OCI-LY7 (cell line): Measurements from ENCODE around the gene RSRC2.

Source experiments
- EZH2phosphoT487 ChIP-seq: fragments of 200-600 bp; sonication (generic); IDR thresholded peaks from 2 replicates; pipeline ENCODE4 v1.6.1; 2018; ENCODE audit warnings: low read depth, borderline replicate concordance, mild to moderate bottlenecking, mixed run types, antibody characterized with exemption, low read length, moderate library complexity, mixed read lengths
- TF ChIP-seq, protein P1 (sequence below): fragments of 200-600 bp; sonication (generic); conservative IDR thresholded peaks from 2 replicates; pipeline ENCODE4 v1.5.1; 2014; ENCODE audit warnings: mild to moderate bottlenecking, antibody characterized with exemption, low read length, moderate library complexity, mixed read lengths

DNA sequence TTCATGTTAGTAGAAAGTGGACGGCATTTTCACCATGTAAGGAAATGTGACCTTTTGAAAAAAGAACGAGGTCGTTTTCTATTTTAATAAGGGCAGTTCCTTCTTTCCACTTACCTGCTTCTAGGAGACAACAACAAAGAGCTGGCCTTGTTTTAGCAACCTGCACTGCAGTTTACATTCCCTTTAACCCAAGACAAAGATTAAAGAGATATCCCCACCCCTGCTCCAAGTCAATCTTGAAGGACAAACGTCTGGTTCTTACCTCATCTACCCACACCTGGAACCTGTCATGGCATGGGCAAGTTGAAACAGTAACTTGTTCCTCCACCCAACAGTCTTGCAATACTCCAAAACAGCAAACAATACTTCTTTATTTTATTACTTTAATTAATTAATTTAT, 58.8 kb downstream of the RSRC2 start:
- TF ChIP-seq, protein P1, sequence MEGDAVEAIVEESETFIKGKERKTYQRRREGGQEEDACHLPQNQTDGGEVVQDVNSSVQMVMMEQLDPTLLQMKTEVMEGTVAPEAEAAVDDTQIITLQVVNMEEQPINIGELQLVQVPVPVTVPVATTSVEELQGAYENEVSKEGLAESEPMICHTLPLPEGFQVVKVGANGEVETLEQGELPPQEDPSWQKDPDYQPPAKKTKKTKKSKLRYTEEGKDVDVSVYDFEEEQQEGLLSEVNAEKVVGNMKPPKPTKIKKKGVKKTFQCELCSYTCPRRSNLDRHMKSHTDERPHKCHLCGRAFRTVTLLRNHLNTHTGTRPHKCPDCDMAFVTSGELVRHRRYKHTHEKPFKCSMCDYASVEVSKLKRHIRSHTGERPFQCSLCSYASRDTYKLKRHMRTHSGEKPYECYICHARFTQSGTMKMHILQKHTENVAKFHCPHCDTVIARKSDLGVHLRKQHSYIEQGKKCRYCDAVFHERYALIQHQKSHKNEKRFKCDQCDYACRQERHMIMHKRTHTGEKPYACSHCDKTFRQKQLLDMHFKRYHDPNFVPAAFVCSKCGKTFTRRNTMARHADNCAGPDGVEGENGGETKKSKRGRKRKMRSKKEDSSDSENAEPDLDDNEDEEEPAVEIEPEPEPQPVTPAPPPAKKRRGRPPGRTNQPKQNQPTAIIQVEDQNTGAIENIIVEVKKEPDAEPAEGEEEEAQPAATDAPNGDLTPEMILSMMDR = no peak
- TF ChIP-seq EZH2phosphoT487 = no peak
